NB4 (cell line): ENCODE data around the gene DARS1.
"Not testable (repeated sequence)": the region's sequence is repeated elsewhere in the genome, so short reads cannot be mapped to it uniquely, and the experiment has no call there.

Source experiments
- DNase-seq: peaks from one replicate; pipeline ENCODE4 v3.0.0; 2010; ENCODE audit warnings: low read depth
- H3K4me3 ChIP-seq: one replicate; pipeline ENCODE4 v1.5.1; 2011; ENCODE audit warnings: mild to moderate bottlenecking, low read depth, low read length, moderate library complexity
- MAX ChIP-seq: IDR thresholded peaks from 2 replicates; pipeline ENCODE4 v1.6.1; 2011; ENCODE audit warnings: low read depth, low read length
- MYC ChIP-seq: IDR thresholded peaks from 2 replicates; pipeline ENCODE4 v1.6.1; 2011; ENCODE audit warnings: low read depth, low read length
- POLR2A ChIP-seq: IDR thresholded peaks from 2 replicates; pipeline ENCODE4 v1.6.1; 2011; ENCODE audit warnings: mild to moderate bottlenecking; ENCODE audit not compliant: insufficient read length; ENCODE audit errors: extremely low read depth
- TF ChIP-seq, protein P1 (sequence below): IDR thresholded peaks from one replicate; pipeline ENCODE4 v1.5.1; 2012; ENCODE audit warnings: low read depth, low read length

The DARS1 gene

DNA sequence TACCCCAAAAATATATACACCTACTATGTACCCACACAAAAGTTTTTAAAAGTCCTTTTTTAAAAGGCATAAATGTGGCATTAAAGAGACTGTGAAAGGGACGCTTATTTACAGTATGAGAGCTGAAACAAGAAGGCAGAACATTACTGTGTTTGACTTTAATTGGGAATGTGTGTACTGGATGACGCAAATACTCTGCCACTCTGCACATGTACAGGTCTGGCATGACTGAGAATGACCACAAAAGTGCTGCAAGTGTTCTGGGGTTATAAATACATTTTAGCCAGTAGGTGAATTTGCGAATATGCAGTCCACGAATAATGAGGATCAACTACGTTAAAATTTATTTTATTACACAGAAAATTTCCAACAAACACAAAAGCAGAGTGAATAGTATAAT, 11.4 kb downstream of the DARS1 start:
- no peak overlapping the region for H3K4me3 ChIP-seq
- TF ChIP-seq POLR2A (no peak), MYC (no peak), MAX (no peak)
- TF ChIP-seq, protein P1, sequence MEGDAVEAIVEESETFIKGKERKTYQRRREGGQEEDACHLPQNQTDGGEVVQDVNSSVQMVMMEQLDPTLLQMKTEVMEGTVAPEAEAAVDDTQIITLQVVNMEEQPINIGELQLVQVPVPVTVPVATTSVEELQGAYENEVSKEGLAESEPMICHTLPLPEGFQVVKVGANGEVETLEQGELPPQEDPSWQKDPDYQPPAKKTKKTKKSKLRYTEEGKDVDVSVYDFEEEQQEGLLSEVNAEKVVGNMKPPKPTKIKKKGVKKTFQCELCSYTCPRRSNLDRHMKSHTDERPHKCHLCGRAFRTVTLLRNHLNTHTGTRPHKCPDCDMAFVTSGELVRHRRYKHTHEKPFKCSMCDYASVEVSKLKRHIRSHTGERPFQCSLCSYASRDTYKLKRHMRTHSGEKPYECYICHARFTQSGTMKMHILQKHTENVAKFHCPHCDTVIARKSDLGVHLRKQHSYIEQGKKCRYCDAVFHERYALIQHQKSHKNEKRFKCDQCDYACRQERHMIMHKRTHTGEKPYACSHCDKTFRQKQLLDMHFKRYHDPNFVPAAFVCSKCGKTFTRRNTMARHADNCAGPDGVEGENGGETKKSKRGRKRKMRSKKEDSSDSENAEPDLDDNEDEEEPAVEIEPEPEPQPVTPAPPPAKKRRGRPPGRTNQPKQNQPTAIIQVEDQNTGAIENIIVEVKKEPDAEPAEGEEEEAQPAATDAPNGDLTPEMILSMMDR: no peak
- peak; percentile 42 for DNase-seq

DNA sequence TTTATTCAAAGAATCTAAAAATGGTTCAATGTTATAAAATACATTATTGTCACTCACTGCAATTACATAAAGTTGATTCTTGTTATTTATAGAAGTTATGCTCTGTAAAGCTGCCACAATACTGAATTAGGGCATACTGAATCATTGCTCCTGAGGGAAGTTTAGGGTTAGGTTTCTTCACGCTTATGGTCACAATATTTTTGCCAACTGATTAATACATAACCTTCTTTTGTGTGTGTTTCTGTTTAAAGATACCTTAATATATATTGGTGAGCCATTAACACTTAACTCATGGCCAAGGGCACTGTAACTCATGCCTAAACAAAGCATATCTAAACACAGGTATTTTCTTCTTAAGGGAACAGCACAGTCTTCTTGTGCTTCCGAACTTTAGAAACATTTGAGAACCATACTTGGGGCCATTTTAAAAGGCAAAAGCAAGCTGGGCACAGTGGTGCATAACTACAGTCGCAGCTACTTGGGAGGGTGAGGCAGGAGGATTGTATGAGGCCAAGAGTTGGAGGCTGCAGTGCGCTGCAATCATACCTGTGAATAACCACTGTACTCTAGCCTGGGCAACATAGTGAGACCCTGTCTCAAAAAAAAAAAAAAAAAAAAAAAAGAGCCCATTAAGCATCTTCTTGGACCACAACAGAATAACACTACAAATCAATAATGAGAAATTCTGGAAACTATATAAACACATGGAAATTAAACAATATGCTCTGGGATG, 15.6 kb downstream of the DARS1 start:
- no peak overlapping the region for H3K4me3 ChIP-seq
- DNase-seq: no peak
- TF ChIP-seq MAX (no peak), POLR2A (no peak), MYC (no peak)
- TF ChIP-seq, protein P1: no peak

DNA sequence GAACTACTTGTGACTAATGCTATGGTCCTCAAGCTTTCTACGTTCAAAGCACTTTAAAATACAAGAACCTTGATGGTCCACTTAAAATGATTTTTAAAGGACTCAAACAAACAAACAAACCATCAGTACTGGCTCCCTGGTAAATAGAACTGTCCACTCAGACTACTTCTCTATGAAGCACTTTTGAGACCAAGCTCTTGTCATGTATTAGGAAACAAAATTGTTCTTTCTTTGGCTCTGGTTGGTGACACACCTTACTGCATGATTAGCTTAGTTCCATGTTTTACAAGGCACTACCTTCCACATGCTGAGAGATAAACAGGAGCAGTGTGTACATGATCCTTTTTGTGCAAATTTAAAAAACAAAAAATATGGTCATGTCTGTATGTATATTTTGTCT, 19.7 kb downstream of the DARS1 start:
- H3K4me3 ChIP-seq: no peak overlapping the region
- DNase-seq: no peak
- TF ChIP-seq MAX (no peak), POLR2A (no peak), MYC (no peak)
- TF ChIP-seq, protein P1: no peak

GRCh38 chr2:135964404-135964803, 21.0 kb downstream of the DARS1 start:
- H3K4me3 ChIP-seq, DNase-seq: not testable (repeated sequence)

DNA sequence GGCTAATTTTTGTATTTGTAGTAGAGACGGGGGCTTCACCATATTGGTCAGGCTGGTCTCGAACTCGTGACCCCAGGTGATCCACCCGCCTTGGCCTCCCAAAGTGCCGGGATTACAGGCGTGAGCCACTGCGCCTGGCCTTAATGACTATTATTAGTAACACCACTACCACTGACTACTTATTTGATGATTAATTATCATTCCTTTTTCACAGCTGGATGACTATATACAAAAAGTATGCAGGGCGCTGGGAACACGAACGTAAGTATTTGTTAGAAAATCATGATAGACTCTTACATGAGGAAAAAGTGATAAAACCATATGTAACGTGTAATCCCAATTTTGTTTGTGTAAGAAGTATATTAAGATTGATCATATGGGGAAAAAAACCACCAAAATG, 21.6 kb downstream of the DARS1 start:
- TF ChIP-seq, protein P1: no peak
- TF ChIP-seq POLR2A (no peak), MAX (no peak), MYC (no peak)
- no peak overlapping the region for H3K4me3 ChIP-seq
- no peak for DNase-seq

- TF ChIP-seq MAX (no peak), MYC (no peak), POLR2A (no peak)
- TF ChIP-seq, protein P1: no peak
- no peak for DNase-seq
- no peak overlapping the region for H3K4me3 ChIP-seq
Measured at GRCh38 chr2:135962366-135963123, 22.9 kb downstream of the DARS1 start.
